Neural cell (in vitro differentiated cells): ENCODE measurements around the gene RIN2.

Source experiments
- CTCF ChIP-seq: fragments of 450-650 bp; IDR thresholded peaks from 2 replicates; pipeline ENCODE4 v1.5.1; 2014; ENCODE audit warnings: antibody characterized with exemption, mild to moderate bottlenecking, moderate library complexity; ENCODE audit not compliant: poor library complexity, severe bottlenecking
- EP300 ChIP-seq: fragments of 450-650 bp; conservative IDR thresholded peaks from 2 replicates; pipeline ENCODE4 v1.6.1; 2014; ENCODE audit warnings: antibody characterized with exemption, mild to moderate bottlenecking, moderate library complexity; ENCODE audit not compliant: poor library complexity, severe bottlenecking
- EZH2 ChIP-seq: fragments of 200-600, 300-800 bp; shearing (Covaris generic), sonication (generic); IDR thresholded peaks from 2 replicates; pipeline ENCODE4 v1.6.1; 2014; ENCODE audit warnings: antibody characterized with exemption, low read length, borderline replicate concordance, mild to moderate bottlenecking; ENCODE audit not compliant: insufficient read depth, poor library complexity, severe bottlenecking
- MXI1 ChIP-seq: fragments of 450-650 bp; conservative IDR thresholded peaks from 2 replicates; pipeline ENCODE4 v1.6.1; 2014; ENCODE audit warnings: antibody characterized with exemption, mild to moderate bottlenecking; ENCODE audit not compliant: poor library complexity, severe bottlenecking

- TF ChIP-seq EP300 (no peak), CTCF (no peak), EZH2 (no peak), MXI1 (no peak)
Observed at GRCh38 chr20:19725373-19725772, 32.7 kb upstream of the RIN2 start.
